ENCODE measurements around the gene ALOX15.

Gene ALOX15

DNA sequence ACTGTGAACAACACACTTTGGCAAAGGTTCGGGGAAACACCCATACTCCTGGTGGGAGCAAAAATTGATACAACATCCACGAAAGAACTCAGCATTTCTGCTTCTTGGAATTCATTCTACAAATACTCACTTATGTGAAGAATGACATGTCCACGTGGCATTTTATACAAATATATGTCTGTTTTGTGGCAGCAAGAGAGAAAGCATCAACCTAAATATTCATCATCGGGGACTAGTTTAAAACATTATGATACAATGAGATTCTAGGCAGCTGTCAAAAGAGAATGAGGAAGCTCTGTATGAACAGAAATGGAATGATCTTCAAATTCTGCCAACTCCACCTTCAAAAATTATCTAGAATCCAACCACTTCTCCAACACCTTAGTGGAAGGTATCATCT lies 25.7 kb upstream of the ALOX15 start:
- no peak overlapping the region for H3K27ac ChIP-seq (ENCODE audit: low read depth, low read length)
- TF ChIP-seq CTCF (IDR thresholded peaks at IDR 0.05; ENCODE audit: low read depth, low read length, poor library complexity, severe bottlenecking) (no peak), EZH2phosphoT487 (IDR thresholded peaks at IDR 0.05; ENCODE audit: borderline replicate concordance, low read length) (no peak)
- H3K4me1 ChIP-seq (ENCODE audit: control insufficient read depth, low read length): no peaks in the 10 kb centered on the region
- no peaks in the 10 kb centered on the region for H3K9me3 ChIP-seq (ENCODE audit: control insufficient read depth, insufficient read depth, low read length)
- H3K4me3 ChIP-seq (ENCODE audit: low read length): no peak overlapping the region
- H3K27me3 ChIP-seq (ENCODE audit: control insufficient read depth, low read length): peaks cover 8% of the 10 kb centered on the region; the same call in 1 of the 2 replicates
- H4K20me1 ChIP-seq (ENCODE audit: control insufficient read depth, insufficient read depth, low read depth, low read length): no peaks in the 10 kb centered on the region
- peaks cover 21% of the 10 kb centered on the region for H3K36me3 ChIP-seq (ENCODE audit: control insufficient read depth, low read length)
- no peaks in the 10 kb centered on the region for H3K9me2 ChIP-seq (replicated peaks; ENCODE audit: control insufficient read depth, low read length)
- no peaks in the 10 kb centered on the region for H3K79me2 ChIP-seq (ENCODE audit: control insufficient read depth, low read length)
- H3F3A ChIP-seq (ENCODE audit: control insufficient read depth, insufficient read depth): peaks cover 16% of the 10 kb centered on the region; the same call in 1 of the 2 replicates
- no peak overlapping the region for H3K4me2 ChIP-seq (ENCODE audit: low read length)

DNA sequence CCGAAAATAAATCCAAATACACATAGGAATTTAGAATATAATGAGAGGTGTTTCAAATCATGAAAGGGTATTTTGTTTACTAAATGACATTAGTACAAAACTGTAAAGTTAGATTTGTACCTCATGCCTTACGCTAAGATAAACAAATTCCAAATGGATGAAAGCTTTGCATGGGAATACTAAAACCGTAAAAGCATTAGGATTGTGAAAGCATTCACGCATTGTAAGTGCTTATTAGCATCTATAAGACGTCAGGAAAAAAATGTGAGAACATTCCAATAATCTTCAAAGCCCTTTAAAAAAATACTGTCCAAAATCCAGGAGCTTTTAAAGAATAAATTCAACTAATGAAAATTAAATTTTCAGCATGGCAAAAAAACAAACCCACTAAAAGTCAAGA lies 24.8 kb upstream of the ALOX15 start:
- H3K36me3 ChIP-seq (ENCODE audit: control insufficient read depth, low read length): peaks cover 13% of the 10 kb centered on the region
- no peaks in the 10 kb centered on the region for H3K9me3 ChIP-seq (ENCODE audit: control insufficient read depth, insufficient read depth, low read length)
- H3K9me2 ChIP-seq (replicated peaks; ENCODE audit: control insufficient read depth, low read length): no peaks in the 10 kb centered on the region
- no peaks in the 10 kb centered on the region for H3K4me1 ChIP-seq (ENCODE audit: control insufficient read depth, low read length)
- peaks cover 8% of the 10 kb centered on the region; the same call in 1 of the 2 replicates for H3K27me3 ChIP-seq (ENCODE audit: control insufficient read depth, low read length)
- H3F3A ChIP-seq (ENCODE audit: control insufficient read depth, insufficient read depth): peaks cover 16% of the 10 kb centered on the region; the same call in 1 of the 2 replicates
- H3K4me2 ChIP-seq (ENCODE audit: low read length): no peak overlapping the region
- H3K27ac ChIP-seq (ENCODE audit: low read depth, low read length): no peak overlapping the region
- no peaks in the 10 kb centered on the region for H4K20me1 ChIP-seq (ENCODE audit: control insufficient read depth, insufficient read depth, low read depth, low read length)
- H3K79me2 ChIP-seq (ENCODE audit: control insufficient read depth, low read length): no peaks in the 10 kb centered on the region
- H3K4me3 ChIP-seq (ENCODE audit: low read length): no peak overlapping the region
- TF ChIP-seq EZH2phosphoT487 (IDR thresholded peaks at IDR 0.05; ENCODE audit: borderline replicate concordance, low read length): no peak
- TF ChIP-seq CTCF (IDR thresholded peaks at IDR 0.05; ENCODE audit: low read depth, low read length, poor library complexity, severe bottlenecking): no peak

- Histone ChIP-seq H4K20me1 (ENCODE audit: control insufficient read depth, insufficient read depth, low read depth, low read length) (no peaks in the 10 kb centered on the region), H3K4me3 (ENCODE audit: low read length) (no peak overlapping the region), H3K9me3 (ENCODE audit: control insufficient read depth, insufficient read depth, low read length) (no peaks in the 10 kb centered on the region), H3K27ac (ENCODE audit: low read depth, low read length) (no peak overlapping the region), H3K36me3 (ENCODE audit: control insufficient read depth, low read length) (peaks cover 3% of the 10 kb centered on the region; the same call in 1 of the 2 replicates), H3K79me2 (ENCODE audit: control insufficient read depth, low read length) (no peaks in the 10 kb centered on the region), H3K27me3 (ENCODE audit: control insufficient read depth, low read length) (peaks cover 8% of the 10 kb centered on the region; the same call in 1 of the 2 replicates), H3F3A (ENCODE audit: control insufficient read depth, insufficient read depth) (peaks cover 14% of the 10 kb centered on the region; the same call in 1 of the 2 replicates), H3K4me1 (ENCODE audit: control insufficient read depth, low read length) (no peaks in the 10 kb centered on the region), H3K9me2 (replicated peaks; ENCODE audit: control insufficient read depth, low read length) (no peaks in the 10 kb centered on the region), H3K4me2 (ENCODE audit: low read length) (no peak overlapping the region)
- TF ChIP-seq CTCF (IDR thresholded peaks at IDR 0.05; ENCODE audit: low read depth, low read length, poor library complexity, severe bottlenecking): no peak
- no peak for TF ChIP-seq EZH2phosphoT487 (IDR thresholded peaks at IDR 0.05; ENCODE audit: borderline replicate concordance, low read length)
Measured at GRCh38 chr17:4665027-4665426, 23.5 kb upstream of the ALOX15 start.
